GM21367 (cell line): ENCODE data around the gene MMADHC.

ENCODE experiments used
- ATAC-seq: cut with Tn5 transposase; IDR thresholded peaks from one replicate; pipeline ENCODE4 v1.9.1; 2021; ENCODE audit not compliant: unreplicated experiment

Gene MMADHC

GRCh38 chr2:149559341-149560068, 28.1 kb downstream of the MMADHC start:
- no peak for ATAC-seq

- ATAC-seq: no peak
These were observed 31.1 kb downstream of the MMADHC start for GRCh38 chr2:149556452-149556851.

DNA sequence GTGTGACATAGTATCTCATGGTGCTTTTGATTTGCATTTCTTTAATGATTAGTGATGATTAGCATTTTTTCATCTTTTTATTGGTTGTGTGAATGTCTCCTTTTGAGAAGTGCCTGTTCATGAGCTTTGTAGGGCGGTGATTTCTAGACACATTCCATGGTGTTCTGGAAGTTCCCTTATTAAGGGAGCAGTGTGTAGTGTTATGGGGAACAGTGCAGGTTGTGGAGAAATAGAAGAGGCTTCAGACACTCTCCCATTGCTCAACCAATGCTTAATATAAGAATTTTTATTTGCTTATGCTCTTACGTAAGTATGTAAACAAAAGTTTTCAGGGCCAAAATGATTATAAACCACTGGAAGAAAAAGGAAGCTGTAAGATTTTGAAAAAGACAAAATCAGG, 34.7 kb downstream of the MMADHC start:
- no peak for ATAC-seq

- no peak for ATAC-seq
These were observed 35.3 kb downstream of the MMADHC start for GRCh38 chr2:149552226-149552625.

GRCh38 chr2:149544692-149545091, 42.9 kb downstream of the MMADHC start:
- no peak for ATAC-seq

DNA sequence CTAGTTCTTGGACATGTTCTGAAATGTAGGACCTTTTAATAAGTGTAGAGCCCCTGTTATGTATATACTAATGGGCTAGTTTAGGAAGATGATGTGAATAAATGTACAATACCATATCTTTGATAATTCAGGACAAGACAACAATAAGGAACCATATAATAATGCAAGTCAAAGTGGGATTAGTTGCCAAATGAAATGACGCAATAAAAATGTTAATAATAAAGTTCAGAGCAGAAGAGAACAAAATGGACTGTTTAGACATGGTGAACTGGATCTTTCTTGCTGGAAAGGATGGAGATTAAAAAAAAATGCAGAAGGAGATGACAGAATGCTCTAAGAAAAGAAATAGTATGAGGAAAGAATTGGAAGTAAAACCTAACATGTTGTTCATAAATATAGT, 43.7 kb downstream of the MMADHC start:
- ATAC-seq: no peak

DNA sequence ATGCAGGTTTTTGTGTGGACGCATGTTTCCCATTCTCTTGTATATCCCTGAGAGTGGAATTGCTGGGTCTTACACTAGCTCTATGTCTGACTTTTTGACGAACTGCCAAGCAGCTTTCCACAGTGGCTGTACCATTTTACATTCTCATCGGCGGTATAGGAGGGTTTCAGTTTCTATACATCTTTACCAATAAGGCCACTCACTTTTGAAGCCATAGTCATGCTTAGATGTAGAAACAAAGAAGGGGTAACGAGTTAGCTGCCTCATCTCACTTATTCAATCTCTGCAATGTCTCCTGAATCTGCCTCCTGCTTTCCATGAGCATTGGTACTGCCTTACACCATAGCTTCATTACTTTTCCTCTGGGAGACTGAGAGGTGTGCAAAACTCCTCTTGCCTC, 47.4 kb downstream of the MMADHC start:
- no peak for ATAC-seq

DNA sequence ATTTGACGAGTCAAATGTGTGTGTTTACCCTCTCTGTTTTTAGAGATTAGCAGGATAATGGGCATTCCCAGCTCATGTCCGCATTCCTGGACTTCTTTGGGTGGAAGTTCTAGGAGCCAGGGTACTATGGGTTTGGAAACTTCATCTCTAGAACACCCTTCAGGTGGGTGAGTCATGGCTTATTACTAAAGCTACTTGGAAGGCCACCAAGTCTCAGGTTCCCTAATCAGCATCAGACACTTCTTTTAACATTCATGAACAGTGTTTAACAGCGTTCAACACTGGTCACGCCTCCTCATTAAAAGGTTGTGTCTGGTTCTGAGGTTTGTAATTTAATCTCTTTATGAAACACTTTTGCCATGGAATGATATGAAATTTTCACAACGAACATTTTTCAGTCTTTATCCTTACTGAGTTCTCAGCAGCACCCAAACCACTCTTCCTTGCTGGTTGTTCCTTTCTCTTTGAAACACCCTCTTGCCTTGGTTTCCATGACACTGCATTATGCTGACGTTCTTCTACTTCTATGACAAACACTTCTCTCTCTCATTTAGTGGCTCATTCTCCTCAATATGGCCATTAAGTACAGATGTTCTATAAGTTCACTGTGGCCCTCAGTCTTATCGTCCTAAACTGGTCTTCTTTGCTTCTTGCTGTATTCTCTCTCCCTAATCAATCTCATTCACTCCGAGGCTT, 49.3 kb downstream of the MMADHC start:
- ATAC-seq: no peak

GRCh38 chr2:149537092-149537726, 50.4 kb downstream of the MMADHC start:
- ATAC-seq: no peak

DNA sequence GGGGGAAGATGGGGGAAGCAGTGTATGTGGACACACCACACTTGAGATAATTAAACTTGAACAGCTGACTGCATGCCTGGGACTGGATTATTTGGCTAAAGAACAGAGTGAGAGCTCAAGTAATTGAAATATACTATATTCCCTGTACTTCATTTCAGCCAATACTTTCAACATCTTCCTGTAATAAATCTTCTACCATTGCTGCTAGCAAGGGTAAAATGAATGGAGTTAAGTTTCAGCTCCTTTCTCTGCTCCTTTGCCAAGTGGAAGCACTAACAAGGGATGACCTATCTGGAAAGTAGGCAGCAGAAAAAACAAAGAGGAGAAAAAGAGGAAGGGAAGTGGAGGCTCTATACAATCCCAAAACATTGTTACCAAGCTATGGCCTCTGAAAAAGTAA, 50.9 kb downstream of the MMADHC start:
- ATAC-seq: no peak

GRCh38 chr2:149534674-149535073, 52.9 kb downstream of the MMADHC start:
- no peak for ATAC-seq

DNA sequence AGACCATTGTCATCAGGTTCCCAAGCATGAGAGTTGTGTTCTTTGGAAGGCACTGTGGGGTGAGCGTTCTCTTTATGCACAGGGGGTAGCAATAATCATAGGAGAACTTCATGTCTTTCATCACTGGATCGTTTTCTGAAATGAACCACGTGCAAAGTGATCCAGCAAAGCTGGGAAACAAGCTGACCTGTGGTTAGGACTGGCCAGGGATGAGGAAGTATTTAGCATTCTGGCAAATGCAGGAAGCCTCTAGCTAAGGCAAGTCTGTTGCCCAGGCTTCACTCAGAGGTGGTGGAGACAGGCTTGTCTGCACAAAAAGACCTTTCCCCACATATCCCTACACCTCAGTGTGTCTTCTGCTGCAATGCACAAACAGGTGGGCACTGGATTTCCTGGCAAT, 58.6 kb downstream of the MMADHC start:
- ATAC-seq: no peak

DNA sequence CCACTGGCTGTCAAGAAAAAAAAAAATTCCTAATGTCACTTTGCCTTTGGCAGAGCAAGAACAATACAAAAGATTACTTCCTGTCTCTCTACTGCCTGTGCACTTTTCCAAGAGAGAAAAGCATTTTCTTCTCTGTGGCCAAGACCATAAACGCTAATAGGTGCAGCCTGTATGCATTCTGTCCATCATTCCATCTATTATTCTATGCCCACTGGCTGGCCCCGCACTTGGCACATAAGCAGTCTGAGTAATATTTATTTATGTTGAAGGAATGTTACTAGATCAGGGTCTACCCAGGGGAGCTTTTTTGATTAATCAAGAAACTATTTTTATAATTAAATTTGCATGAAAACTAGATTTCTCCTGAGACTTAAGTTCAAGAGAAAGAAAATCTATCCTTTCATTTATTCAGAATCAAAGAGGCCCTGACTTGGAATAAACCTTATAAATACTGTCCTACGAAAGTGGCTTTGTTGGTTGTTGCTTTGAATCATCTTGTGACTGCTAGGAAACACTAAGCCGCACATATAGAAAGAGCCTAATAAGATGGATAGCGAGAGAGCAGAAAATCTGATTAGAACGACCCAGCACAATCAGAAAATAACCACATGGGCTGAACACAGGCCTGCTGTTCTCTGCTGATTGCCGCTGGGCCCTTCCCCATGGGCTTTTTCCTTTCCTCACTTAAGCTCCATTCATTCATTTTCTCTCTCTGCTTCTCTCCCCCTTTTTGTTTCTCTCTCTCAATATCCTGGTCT, 59.4 kb downstream of the MMADHC start:
- ATAC-seq: no peak

GRCh38 chr2:149526689-149527088, 60.9 kb downstream of the MMADHC start:
- ATAC-seq: no peak

- no peak for ATAC-seq
These were observed 62.3 kb downstream of the MMADHC start for GRCh38 chr2:149525323-149525722.
